ENCODE measurements around the gene TMPRSS2.

DNA sequence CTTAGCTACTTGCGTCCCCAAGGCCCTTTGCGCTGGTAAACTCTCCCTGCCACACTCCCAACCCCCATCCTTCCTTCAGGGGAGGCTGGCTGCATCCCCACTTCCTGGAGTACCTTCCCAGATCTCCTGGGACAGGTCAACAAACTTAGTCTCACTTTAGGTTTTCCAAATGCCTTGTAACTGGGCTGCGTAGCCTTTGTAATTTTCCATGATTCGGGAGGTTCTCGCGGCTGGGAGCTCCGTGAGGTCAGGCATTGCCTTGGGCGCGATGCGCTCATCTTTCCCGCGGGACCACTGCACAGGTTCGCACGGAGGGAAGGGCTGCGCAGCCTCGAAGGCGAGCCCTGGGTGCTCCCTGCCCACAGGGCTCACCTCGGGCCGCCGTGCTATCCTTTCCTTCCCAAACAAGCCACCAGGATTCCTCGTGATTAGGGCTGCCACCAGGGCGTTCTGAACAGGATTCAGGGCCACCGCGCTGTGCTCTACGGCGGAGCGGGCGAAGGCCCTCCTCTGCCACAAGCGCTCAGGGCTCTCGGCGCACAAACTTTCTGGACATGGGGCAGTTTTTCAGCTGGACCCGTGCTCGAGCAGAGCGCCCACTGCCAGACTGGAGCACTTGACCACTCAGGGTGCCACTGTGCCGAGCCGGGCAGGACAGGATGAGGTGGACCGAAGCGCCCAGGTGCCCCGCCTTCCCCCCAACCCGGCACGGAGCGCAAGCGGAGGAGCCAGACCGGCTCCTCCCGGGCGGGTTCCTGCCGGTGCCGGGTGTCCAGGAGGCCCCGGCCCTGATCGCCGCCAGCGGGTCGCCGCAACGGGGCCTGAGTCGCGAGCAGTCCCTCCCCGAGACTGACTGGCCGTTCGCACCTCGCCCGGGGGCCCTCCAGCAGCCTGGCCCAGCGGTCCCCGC, 1.1 kb downstream of the TMPRSS2 start:
- TF ChIP-seq POLR2AphosphoS5 (IDR thresholded peaks at IDR 0.05; ENCODE audit: borderline replicate concordance, low read depth, low read length) (no peak), EZH2 (IDR thresholded peaks at IDR 0.05) (no peak), FOXP2 (optimal IDR thresholded peaks at IDR 0.05; ENCODE audit: control extremely low read depth, extremely low read length, insufficient read depth) (no peak)

All from SK-N-MC (cell line).